Mesothelial cell of epicardium (in vitro differentiated cells): ENCODE results near the gene HNRNPUL1. TPM values are rescaled to one million over a fixed set of nuclear protein-coding genes. Genes with fewer than 3 reads are reported as not detected.

Source experiments
- DNase-seq, 2 experiments: peaks; one replicate each; pipeline ENCODE4 v3.0.0; 2021; ENCODE audit warnings: low spot score in 2 of 2; ENCODE audit not compliant: unreplicated experiment in 2 of 2
- H3K27ac Mint-ChIP-seq: 2 replicates; pipeline ENCODE4 v1.8.0; 2021; ENCODE audit warnings: mixed read lengths
- H3K27me3 Mint-ChIP-seq: 2 replicates; pipeline ENCODE4 v1.8.0; 2021; ENCODE audit warnings: low read depth, mixed read lengths
- H3K36me3 Mint-ChIP-seq: 2 replicates; pipeline ENCODE4 v1.8.0; 2021; ENCODE audit warnings: mixed read lengths
- H3K4me1 Mint-ChIP-seq: 2 replicates; pipeline ENCODE4 v1.8.0; 2021; ENCODE audit warnings: mixed read lengths
- H3K4me3 Mint-ChIP-seq: 2 replicates; pipeline ENCODE4 v1.8.0; 2021; ENCODE audit warnings: mild to moderate bottlenecking, moderate library complexity, mixed read lengths
- H3K9me3 Mint-ChIP-seq: 2 replicates; pipeline ENCODE4 v1.8.0; 2021; ENCODE audit warnings: mixed read lengths
- total RNA-seq: library from RNA; stranded (reverse); gene quantifications from 3 replicates; pipeline ENCODE4 v1.2.1, GENCODE V29; 2021
- TF ChIP-seq, protein P1 (sequence below): fragments of 200-600 bp; sonication (generic); IDR thresholded peaks from one replicate; pipeline ENCODE4 v1.5.0; 2021; ENCODE audit warnings: antibody characterized with exemption; ENCODE audit not compliant: unreplicated experiment

Gene HNRNPUL1
- total RNA-seq, 1 donor from 2014 or later: 246 TPM

DNA sequence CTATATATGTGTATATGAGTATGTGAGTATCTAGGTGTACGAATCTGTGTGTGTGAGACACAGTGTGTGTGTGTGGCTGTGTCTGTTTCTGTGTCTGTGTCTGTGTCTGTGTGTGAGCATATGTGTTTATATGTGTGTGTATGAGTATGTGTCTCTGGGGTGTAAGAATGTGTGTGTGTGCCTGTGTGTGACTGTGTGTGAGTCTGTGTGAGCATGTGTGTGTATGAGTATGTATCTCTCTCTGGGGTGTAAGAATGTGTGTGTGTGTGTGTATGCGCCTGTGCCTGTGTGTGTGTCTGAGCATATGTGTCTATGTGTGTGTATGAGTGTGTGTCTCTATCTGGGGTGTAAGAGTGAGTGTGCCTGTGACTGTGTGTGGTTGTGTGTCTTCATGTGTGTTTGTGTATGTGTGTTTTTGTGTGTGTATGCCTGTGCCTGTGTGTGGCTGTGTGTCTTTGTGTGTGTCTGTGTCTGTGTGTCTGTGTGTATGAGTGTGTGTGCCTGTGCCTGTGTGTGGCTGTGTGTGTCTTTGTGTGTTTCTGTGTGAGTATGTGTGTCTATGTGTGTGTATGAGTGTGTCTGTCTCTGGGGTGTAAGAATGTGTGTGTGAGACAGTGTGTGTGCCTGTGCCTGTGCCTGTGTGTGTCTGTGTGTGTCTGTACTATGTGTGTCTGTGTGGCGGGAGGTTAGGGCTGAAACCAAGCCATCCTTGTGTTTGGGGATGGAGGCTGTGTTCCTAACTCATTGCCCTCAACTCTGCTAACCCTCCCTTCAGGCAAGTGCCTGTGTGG, 33.9 kb upstream of the HNRNPUL1 start:
- Mint-ChIP-seq H3K36me3 (peaks cover 15% of the 10 kb centered on the region), H3K4me1 (peaks cover 14% of the 10 kb centered on the region), H3K27me3 (no peaks in the 10 kb centered on the region), H3K9me3 (no peaks in the 10 kb centered on the region), H3K4me3 (no peak overlapping the region), H3K27ac (no peak overlapping the region)
- no peak for DNase-seq
- TF ChIP-seq, protein P1, sequence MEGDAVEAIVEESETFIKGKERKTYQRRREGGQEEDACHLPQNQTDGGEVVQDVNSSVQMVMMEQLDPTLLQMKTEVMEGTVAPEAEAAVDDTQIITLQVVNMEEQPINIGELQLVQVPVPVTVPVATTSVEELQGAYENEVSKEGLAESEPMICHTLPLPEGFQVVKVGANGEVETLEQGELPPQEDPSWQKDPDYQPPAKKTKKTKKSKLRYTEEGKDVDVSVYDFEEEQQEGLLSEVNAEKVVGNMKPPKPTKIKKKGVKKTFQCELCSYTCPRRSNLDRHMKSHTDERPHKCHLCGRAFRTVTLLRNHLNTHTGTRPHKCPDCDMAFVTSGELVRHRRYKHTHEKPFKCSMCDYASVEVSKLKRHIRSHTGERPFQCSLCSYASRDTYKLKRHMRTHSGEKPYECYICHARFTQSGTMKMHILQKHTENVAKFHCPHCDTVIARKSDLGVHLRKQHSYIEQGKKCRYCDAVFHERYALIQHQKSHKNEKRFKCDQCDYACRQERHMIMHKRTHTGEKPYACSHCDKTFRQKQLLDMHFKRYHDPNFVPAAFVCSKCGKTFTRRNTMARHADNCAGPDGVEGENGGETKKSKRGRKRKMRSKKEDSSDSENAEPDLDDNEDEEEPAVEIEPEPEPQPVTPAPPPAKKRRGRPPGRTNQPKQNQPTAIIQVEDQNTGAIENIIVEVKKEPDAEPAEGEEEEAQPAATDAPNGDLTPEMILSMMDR: no peak

DNA sequence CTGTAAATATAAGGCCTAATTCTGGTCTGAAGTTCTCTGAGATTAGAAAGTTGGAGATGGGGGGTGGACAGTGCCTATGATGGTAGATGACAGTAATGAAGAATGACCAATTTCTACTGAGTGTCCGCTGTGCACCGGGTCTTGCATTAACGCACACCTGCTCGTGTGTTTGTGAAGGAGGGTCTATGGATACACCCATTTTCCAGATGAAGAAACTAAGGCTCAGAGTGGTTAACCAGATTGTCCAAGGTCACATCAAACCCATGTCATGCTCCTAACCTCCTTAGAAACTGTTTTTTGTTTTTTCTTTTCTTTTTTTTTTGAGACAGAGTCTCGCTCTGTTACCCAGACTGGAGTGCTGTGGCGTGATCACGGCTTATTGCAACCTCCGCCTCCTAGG, 31.5 kb upstream of the HNRNPUL1 start:
- TF ChIP-seq, protein P1: no peak
- H3K27ac Mint-ChIP-seq: no peak overlapping the region
- DNase-seq: no peak

DNA sequence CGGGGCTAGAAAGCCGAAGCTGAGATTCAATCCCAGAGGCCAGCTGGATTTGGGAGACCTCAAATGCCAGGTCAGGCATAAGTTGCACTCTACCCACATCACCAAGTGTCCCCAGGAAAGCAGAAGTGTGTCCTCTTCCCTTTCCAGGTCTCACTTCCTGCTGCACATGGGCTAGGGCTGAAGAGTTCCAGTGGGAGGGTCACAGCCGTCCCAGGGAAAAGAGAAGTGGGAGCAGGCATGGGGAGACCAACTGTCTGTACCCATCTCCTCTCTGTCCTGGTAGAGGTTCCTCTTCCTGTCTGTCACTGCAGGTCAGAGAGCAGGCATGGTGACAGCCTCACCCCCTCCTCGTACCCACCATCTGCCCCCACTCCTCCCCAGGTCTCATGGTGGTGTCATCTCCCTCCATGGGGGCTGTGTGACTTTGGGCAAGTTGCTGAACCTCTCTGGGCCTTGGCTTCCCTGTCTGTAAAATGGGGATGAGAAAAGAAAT, 30.4 kb upstream of the HNRNPUL1 start:
- TF ChIP-seq, protein P1: no peak
- no peaks in the 10 kb centered on the region for H3K27me3 Mint-ChIP-seq
- no peak overlapping the region for H3K4me3 Mint-ChIP-seq
- no peaks in the 10 kb centered on the region for H3K9me3 Mint-ChIP-seq
- no peaks in the 10 kb centered on the region for H3K4me1 Mint-ChIP-seq
- peaks cover 29% of the 10 kb centered on the region for H3K36me3 Mint-ChIP-seq
- no peak overlapping the region for H3K27ac Mint-ChIP-seq
- no peak for DNase-seq

More for the DNA sequence above, 31.5 kb upstream of the HNRNPUL1 start:
- Mint-ChIP-seq H3K9me3 (no peaks in the 10 kb centered on the region), H3K27me3 (no peaks in the 10 kb centered on the region), H3K36me3 (peaks cover 22% of the 10 kb centered on the region), H3K4me1 (no peaks in the 10 kb centered on the region), H3K4me3 (no peak overlapping the region)

DNA sequence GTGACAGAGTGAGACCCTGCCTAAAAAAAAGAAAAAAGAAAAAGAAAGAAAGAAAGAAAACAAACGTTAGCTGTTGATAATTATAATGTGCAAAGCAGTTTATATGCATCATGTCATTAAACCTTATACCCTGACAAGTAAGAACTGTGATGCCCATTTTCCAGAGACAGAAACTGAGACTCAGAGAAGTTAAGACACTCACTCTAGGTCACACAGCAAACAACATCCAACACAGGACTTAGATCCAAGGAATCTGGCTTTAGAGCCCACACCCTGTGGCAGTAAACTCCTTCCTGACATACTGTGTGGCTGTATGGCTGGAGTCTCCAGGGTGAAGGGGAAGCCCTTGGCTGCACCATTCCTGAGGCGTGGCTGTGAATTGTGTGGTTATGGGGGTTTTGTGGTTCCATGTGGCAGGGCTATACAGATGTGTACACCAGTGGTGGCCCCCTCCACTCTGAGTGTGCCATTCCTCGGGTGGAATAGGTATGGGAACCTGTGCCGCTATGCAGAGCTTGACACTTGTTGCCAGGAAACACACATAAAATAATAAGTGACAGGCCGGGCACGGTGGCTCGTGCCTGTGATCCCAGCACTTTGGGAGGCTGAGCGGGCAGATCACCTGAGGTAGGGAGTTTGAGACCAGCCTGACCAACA, 29.5 kb upstream of the HNRNPUL1 start:
- no peak overlapping the region for H3K4me3 Mint-ChIP-seq
- H3K27me3 Mint-ChIP-seq: no peaks in the 10 kb centered on the region
- no peak for DNase-seq
- H3K36me3 Mint-ChIP-seq: peaks cover 35% of the 10 kb centered on the region
- TF ChIP-seq, protein P1: no peak
- H3K4me1 Mint-ChIP-seq: no peaks in the 10 kb centered on the region
- H3K27ac Mint-ChIP-seq: no peak overlapping the region
- H3K9me3 Mint-ChIP-seq: no peaks in the 10 kb centered on the region

DNA sequence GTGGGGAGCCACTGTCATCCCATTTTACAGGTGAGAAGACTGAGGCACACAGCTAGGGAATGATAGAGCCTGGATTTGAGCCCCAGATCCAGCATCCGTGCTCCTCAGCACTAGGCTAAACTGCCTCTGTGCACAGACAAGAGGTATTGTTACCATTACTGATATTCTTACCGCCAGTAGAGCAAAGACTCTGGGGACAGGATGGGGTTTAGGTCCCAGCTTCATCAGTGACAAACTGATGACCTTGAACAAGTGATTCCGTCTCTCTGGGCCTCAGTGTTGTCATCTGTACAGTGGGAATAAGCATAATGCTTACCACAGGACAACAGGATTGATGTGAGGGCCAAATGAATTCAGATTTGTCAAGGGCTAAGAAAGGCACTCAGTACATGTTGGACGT, 28.7 kb upstream of the HNRNPUL1 start:
- H3K27ac Mint-ChIP-seq: no peak overlapping the region
- H3K27me3 Mint-ChIP-seq: no peaks in the 10 kb centered on the region
- H3K4me3 Mint-ChIP-seq: no peak overlapping the region
- H3K36me3 Mint-ChIP-seq: peaks cover 39% of the 10 kb centered on the region
- no peaks in the 10 kb centered on the region for H3K4me1 Mint-ChIP-seq
- TF ChIP-seq, protein P1: no peak
- no peaks in the 10 kb centered on the region for H3K9me3 Mint-ChIP-seq
- DNase-seq: no peak
